ENCODE results near the gene PSMD1.

Gene PSMD1

GRCh38 chr2:231039821-231040364, 16.8 kb upstream of the PSMD1 start:
- H3K4me1 Mint-ChIP-seq (ENCODE audit: low read depth), result peaks cover 8% of the 10 kb centered on the region
- intact Hi-C loops (cut with micrococcal nuclease), result no loop called here

GRCh38 chr2:231041061-231041689, 15.5 kb upstream of the PSMD1 start:
- H3K27ac Mint-ChIP-seq, result no peak overlapping the region
- peaks cover 8% of the 10 kb centered on the region for H3K4me1 Mint-ChIP-seq (ENCODE audit: low read depth)
- no peaks in the 10 kb centered on the region for H3K36me3 Mint-ChIP-seq (ENCODE audit: low read depth)
- intact Hi-C loops (cut with micrococcal nuclease), result no loop called here
- H3K9me3 Mint-ChIP-seq, result no peaks in the 10 kb centered on the region
- no peak overlapping the region for H3K4me3 Mint-ChIP-seq
- H3K27me3 Mint-ChIP-seq, result peaks cover 56% of the 10 kb centered on the region

More at GRCh38 chr2:231039821-231040364, 16.8 kb upstream of the PSMD1 start:
- H3K4me3 Mint-ChIP-seq, result no peak overlapping the region
- no peaks in the 10 kb centered on the region for H3K36me3 Mint-ChIP-seq (ENCODE audit: low read depth)
- H3K27me3 Mint-ChIP-seq, result peaks cover 64% of the 10 kb centered on the region
- no peak overlapping the region for H3K27ac Mint-ChIP-seq
- H3K9me3 Mint-ChIP-seq, result no peaks in the 10 kb centered on the region

- Mint-ChIP-seq H3K4me1 (ENCODE audit: low read depth) (no peaks in the 10 kb centered on the region), H3K27ac (no peak overlapping the region), H3K36me3 (ENCODE audit: low read depth) (no peaks in the 10 kb centered on the region), H3K27me3 (peaks cover 50% of the 10 kb centered on the region), H3K4me3 (no peak overlapping the region), H3K9me3 (no peaks in the 10 kb centered on the region)
- intact Hi-C loops (cut with micrococcal nuclease), result no loop called here
Measured at GRCh38 chr2:231043796-231044195, 12.9 kb upstream of the PSMD1 start.

- Mint-ChIP-seq H3K36me3 (ENCODE audit: low read depth) (no peaks in the 10 kb centered on the region), H3K4me1 (ENCODE audit: low read depth) (no peaks in the 10 kb centered on the region), H3K9me3 (no peaks in the 10 kb centered on the region), H3K27ac (no peak overlapping the region), H3K27me3 (peaks cover 41% of the 10 kb centered on the region), H3K4me3 (no peak overlapping the region)
- intact Hi-C loops (cut with micrococcal nuclease), result no loop called here
Measured at GRCh38 chr2:231046916-231047273, 9.8 kb upstream of the PSMD1 start.

GRCh38 chr2:231047274-231047922, 9.3 kb upstream of the PSMD1 start:
- H3K9me3 Mint-ChIP-seq, result no peaks in the 10 kb centered on the region
- no peak overlapping the region for H3K27ac Mint-ChIP-seq
- no peak overlapping the region for H3K4me3 Mint-ChIP-seq
- H3K4me1 Mint-ChIP-seq (ENCODE audit: low read depth), result peaks cover 3% of the 10 kb centered on the region
- intact Hi-C loops (cut with micrococcal nuclease), result no loop called here
- no peaks in the 10 kb centered on the region for H3K36me3 Mint-ChIP-seq (ENCODE audit: low read depth)
- H3K27me3 Mint-ChIP-seq, result peaks cover 45% of the 10 kb centered on the region

- Mint-ChIP-seq H3K36me3 (ENCODE audit: low read depth) (no peaks in the 10 kb centered on the region), H3K9me3 (no peaks in the 10 kb centered on the region), H3K4me3 (no peak overlapping the region), H3K27ac (no peak overlapping the region), H3K4me1 (ENCODE audit: low read depth) (peaks cover 10% of the 10 kb centered on the region), H3K27me3 (peaks cover 45% of the 10 kb centered on the region)
- intact Hi-C loops (cut with micrococcal nuclease), result no loop called here
Measured at GRCh38 chr2:231047923-231048915, 8.4 kb upstream of the PSMD1 start.

- intact Hi-C loops (cut with micrococcal nuclease), result loop anchor here (10.0 kb wide), 1 partner anchor 145 kb away; no protein-coding TSS in a partner anchor
- H3K4me1 Mint-ChIP-seq (ENCODE audit: low read depth), result peaks cover 16% of the 10 kb centered on the region
- H3K4me3 Mint-ChIP-seq, result no peak overlapping the region
- H3K27me3 Mint-ChIP-seq, result peaks cover 56% of the 10 kb centered on the region
- no peak overlapping the region for H3K27ac Mint-ChIP-seq
- no peaks in the 10 kb centered on the region for H3K36me3 Mint-ChIP-seq (ENCODE audit: low read depth)
- H3K9me3 Mint-ChIP-seq, result no peaks in the 10 kb centered on the region
Measured at GRCh38 chr2:231049286-231050017, 7.2 kb upstream of the PSMD1 start.

- Mint-ChIP-seq H3K9me3 (no peaks in the 10 kb centered on the region), H3K27me3 (peaks cover 56% of the 10 kb centered on the region), H3K4me1 (ENCODE audit: low read depth) (peaks cover 16% of the 10 kb centered on the region), H3K27ac (no peak overlapping the region), H3K36me3 (ENCODE audit: low read depth) (no peaks in the 10 kb centered on the region), H3K4me3 (no peak overlapping the region)
- intact Hi-C loops (cut with micrococcal nuclease), result loop anchor here (10.0 kb wide), 1 partner anchor 145 kb away; no protein-coding TSS in a partner anchor
Measured at GRCh38 chr2:231050018-231050901, 6.4 kb upstream of the PSMD1 start.

GRCh38 chr2:231051116-231051515, 5.6 kb upstream of the PSMD1 start:
- peaks cover 16% of the 10 kb centered on the region for H3K4me1 Mint-ChIP-seq (ENCODE audit: low read depth)
- no peaks in the 10 kb centered on the region for H3K36me3 Mint-ChIP-seq (ENCODE audit: low read depth)
- H3K4me3 Mint-ChIP-seq, result no peak overlapping the region
- no peak overlapping the region for H3K27ac Mint-ChIP-seq
- H3K27me3 Mint-ChIP-seq, result peaks cover 54% of the 10 kb centered on the region
- intact Hi-C loops (cut with micrococcal nuclease), result loop anchor here (10.0 kb wide), 1 partner anchor 146 kb away; no protein-coding TSS in a partner anchor
- H3K9me3 Mint-ChIP-seq, result no peaks in the 10 kb centered on the region

GRCh38 chr2:231052494-231053451, 3.9 kb upstream of the PSMD1 start:
- Mint-ChIP-seq H3K27me3 (peaks cover 45% of the 10 kb centered on the region), H3K9me3 (no peaks in the 10 kb centered on the region), H3K27ac (peak overlapping the region; percentile 21), H3K36me3 (ENCODE audit: low read depth) (peaks cover 13% of the 10 kb centered on the region), H3K4me3 (peak overlapping the region; percentile 82), H3K4me1 (ENCODE audit: low read depth) (peaks cover 19% of the 10 kb centered on the region)
- intact Hi-C loops (cut with micrococcal nuclease), result loop anchor here (10.0 kb wide), 1 partner anchor 148 kb away; no protein-coding TSS in a partner anchor

- no peaks in the 10 kb centered on the region for H3K9me3 Mint-ChIP-seq
- H3K4me3 Mint-ChIP-seq, result no peak overlapping the region
- H3K27ac Mint-ChIP-seq, result peak overlapping the region; percentile 18
- peaks cover 41% of the 10 kb centered on the region for H3K27me3 Mint-ChIP-seq
- peaks cover 17% of the 10 kb centered on the region for H3K36me3 Mint-ChIP-seq (ENCODE audit: low read depth)
- H3K4me1 Mint-ChIP-seq (ENCODE audit: low read depth), result peaks cover 30% of the 10 kb centered on the region
- intact Hi-C loops (cut with micrococcal nuclease), result loop anchor here (10.0 kb wide), 1 partner anchor 149 kb away; no protein-coding TSS in a partner anchor
Measured at GRCh38 chr2:231053846-231054245, 2.8 kb upstream of the PSMD1 start.
